ENCODE measurements around the gene NT5C1A. TPM values are rescaled to one million over a fixed set of nuclear protein-coding genes. Genes with fewer than 3 reads are reported as not detected.

NT5C1A gene
- total RNA-seq, result not detected in 2 replicates
- long read RNA-seq, result 0 reads

DNA sequence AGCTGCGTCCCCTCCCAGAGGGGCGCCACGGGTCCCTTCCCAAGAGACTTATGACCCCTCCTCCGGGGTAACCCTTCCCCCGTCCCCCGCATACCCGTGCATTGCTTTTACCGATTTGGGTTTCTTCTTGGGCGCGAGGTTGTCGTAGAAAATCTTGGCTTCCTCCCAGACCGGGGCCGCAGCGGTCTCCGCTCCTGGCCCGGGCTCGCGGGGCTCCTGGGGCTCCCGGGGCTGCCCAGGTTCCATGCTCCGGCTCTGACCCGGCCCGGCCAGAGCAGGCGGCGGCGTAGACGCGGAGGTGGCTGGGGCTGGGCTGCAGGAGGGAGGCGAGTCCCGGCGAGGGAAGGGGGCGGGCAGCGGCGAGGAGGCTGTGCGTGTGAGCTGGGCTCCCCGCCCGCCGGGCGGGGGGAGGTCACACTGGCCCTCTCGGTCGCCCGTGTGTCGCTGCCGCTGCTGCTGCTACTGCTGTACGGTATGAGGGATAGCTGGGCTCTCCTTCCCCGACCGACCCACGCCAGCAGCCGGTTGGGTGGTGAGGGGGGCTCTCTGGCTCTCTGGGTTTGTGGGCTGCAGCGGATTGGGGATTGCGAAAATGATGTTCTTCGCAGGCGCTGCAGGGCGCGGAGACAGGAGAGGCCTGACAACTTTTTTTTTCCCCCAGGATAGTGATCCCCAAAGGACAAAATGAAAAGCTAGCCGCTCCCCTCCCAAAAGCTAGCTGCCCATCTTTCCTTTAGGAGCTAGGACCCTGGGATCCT is at the start of gene NT5C1A:
Gene NT5C1A (minus strand): TSS at position 315 of the 758 bp plus-strand sequence. CDS start 69 bp downstream, at position 246.
- H3K36me3 Mint-ChIP-seq (ENCODE audit: insufficient read depth), result no peaks in the 10 kb centered on the region
- peaks cover 80% of the 10 kb centered on the region for H3K27me3 Mint-ChIP-seq
- H3K27ac Mint-ChIP-seq, result no peak within 1 kb of the TSS
- no peaks in the 10 kb centered on the region for H3K9me3 Mint-ChIP-seq (ENCODE audit: low read depth)
- DNase-seq (ENCODE audit: low spot score, unreplicated experiment), result no peak
- TF ChIP-seq, protein P1, sequence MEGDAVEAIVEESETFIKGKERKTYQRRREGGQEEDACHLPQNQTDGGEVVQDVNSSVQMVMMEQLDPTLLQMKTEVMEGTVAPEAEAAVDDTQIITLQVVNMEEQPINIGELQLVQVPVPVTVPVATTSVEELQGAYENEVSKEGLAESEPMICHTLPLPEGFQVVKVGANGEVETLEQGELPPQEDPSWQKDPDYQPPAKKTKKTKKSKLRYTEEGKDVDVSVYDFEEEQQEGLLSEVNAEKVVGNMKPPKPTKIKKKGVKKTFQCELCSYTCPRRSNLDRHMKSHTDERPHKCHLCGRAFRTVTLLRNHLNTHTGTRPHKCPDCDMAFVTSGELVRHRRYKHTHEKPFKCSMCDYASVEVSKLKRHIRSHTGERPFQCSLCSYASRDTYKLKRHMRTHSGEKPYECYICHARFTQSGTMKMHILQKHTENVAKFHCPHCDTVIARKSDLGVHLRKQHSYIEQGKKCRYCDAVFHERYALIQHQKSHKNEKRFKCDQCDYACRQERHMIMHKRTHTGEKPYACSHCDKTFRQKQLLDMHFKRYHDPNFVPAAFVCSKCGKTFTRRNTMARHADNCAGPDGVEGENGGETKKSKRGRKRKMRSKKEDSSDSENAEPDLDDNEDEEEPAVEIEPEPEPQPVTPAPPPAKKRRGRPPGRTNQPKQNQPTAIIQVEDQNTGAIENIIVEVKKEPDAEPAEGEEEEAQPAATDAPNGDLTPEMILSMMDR (IDR thresholded peaks at IDR 0.05; ENCODE audit: unreplicated experiment), result no peak
- H3K4me3 Mint-ChIP-seq (ENCODE audit: low read depth), result peak within 1 kb of the TSS; percentile 57
- H3K4me1 Mint-ChIP-seq (ENCODE audit: low read depth), result no peaks in the 10 kb centered on the region

DNA sequence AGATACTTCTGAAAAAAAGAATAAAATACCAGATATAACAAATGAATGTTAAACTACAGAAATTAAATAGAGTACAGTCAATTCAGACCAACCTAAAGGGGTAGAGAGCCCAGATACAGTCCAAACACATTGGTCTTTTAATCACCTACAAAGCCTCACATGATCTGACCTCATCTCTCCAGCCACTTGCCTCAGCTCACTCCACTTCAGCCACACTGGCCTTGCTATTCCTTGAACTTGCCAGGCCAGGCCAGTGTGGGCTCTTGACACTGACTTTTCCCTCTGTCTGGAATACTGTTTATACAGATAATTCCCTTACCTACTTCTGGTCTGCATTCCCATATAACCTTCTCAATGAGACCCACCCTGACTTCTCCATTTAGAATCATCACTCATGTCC is 49.8 kb upstream of the NT5C1A start:
- TF ChIP-seq, protein P1 (IDR thresholded peaks at IDR 0.05; ENCODE audit: unreplicated experiment), result no peak
- no peak for DNase-seq (ENCODE audit: low spot score, unreplicated experiment)
- Mint-ChIP-seq H3K9me3 (ENCODE audit: low read depth) (no peaks in the 10 kb centered on the region), H3K4me1 (ENCODE audit: low read depth) (no peaks in the 10 kb centered on the region), H3K27me3 (peaks cover 82% of the 10 kb centered on the region), H3K4me3 (ENCODE audit: low read depth) (no peak overlapping the region), H3K27ac (no peak overlapping the region), H3K36me3 (ENCODE audit: insufficient read depth) (no peaks in the 10 kb centered on the region)

DNA sequence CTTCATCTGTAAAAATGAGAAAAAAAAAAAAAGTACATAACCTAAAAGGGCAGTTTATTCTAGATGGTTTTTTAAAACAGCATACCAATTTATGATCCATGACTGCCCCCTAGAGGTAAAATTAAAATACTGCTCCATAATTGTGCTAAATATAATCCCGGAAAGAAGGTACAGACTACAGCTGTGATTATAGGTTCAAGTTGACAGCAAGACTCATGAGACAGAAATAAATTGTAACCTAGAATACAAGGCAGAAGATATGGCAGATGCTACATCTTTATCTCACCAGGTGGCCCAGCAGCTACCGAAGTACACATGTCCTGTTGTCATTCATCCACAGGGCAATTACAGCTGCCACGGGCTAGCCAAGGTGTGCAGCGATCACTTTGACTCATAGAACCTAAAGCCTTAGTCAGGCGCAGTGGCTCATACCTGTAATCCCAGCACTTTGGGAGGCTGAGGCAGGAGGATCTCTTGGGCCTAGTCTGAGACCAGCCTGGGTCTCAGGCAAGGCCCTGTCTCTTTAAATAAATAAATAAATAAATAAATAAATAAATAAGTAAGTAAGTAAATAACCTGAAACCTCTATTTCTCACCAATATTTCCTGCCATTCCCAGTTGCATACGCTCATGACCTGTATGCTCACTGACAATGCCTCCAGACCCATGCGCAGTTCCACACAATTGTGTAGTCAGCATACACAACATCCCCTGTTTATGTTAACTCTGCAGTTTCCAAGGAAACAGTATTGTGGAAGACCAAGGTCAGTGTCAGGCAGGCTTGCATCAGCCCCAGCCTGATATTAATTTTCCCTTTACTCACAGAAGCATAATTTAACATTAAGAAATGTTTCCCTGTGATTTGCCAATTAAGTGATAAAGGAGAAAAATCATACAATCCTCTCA is 48.4 kb upstream of the NT5C1A start:
- Mint-ChIP-seq H3K27ac (no peak overlapping the region), H3K36me3 (ENCODE audit: insufficient read depth) (no peaks in the 10 kb centered on the region), H3K9me3 (ENCODE audit: low read depth) (no peaks in the 10 kb centered on the region), H3K4me3 (ENCODE audit: low read depth) (no peak overlapping the region), H3K27me3 (peaks cover 77% of the 10 kb centered on the region), H3K4me1 (ENCODE audit: low read depth) (no peaks in the 10 kb centered on the region)
- TF ChIP-seq, protein P1 (IDR thresholded peaks at IDR 0.05; ENCODE audit: unreplicated experiment), result peak; percentile 82
- DNase-seq (ENCODE audit: low spot score, unreplicated experiment), result no peak

DNA sequence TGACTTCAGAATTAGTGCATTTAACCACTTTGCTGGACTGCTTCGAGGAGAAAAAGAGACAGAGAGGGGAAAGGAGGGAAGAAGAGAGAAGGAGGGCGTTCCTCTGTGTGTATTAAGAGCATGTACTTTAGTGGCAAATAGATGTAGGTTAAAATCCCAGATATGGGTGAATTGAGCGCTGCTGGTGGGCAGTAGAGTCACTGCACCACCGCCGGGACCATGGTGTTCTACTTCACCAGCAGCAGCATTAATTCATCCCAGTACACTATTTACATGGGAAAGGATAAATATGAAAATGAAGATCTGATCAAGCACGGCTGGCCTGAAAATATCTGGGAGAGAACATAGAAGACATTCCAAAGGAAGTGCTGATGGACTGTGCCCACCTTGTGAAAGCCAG is 45.9 kb upstream of the NT5C1A start:
- peaks cover 77% of the 10 kb centered on the region for H3K27me3 Mint-ChIP-seq
- TF ChIP-seq, protein P1 (IDR thresholded peaks at IDR 0.05; ENCODE audit: unreplicated experiment), result no peak
- H3K4me3 Mint-ChIP-seq (ENCODE audit: low read depth), result no peak overlapping the region
- H3K36me3 Mint-ChIP-seq (ENCODE audit: insufficient read depth), result no peaks in the 10 kb centered on the region
- H3K4me1 Mint-ChIP-seq (ENCODE audit: low read depth), result no peaks in the 10 kb centered on the region
- H3K9me3 Mint-ChIP-seq (ENCODE audit: low read depth), result no peaks in the 10 kb centered on the region
- no peak overlapping the region for H3K27ac Mint-ChIP-seq
- DNase-seq (ENCODE audit: low spot score, unreplicated experiment), result no peak

DNA sequence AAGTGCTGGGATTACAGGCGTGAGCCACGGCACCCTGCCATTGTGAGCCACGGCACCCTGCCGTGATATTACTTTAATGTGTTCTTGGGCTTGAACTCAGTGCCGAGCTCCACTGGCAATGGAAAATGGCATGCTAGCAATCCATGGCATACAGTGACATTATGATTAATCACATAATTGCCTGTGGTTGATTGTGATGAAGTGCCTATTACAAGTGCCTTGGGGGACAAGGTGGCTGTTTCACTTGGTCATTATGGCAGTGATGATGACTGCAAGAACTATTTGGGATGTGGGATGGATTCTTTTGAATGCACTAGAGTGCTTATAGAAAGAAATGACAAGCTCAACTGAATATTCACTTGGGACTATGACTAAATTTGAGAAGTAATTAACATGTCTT is 41.6 kb upstream of the NT5C1A start:
- Mint-ChIP-seq H3K9me3 (ENCODE audit: low read depth) (no peaks in the 10 kb centered on the region), H3K4me3 (ENCODE audit: low read depth) (no peak overlapping the region), H3K4me1 (ENCODE audit: low read depth) (peaks cover 5% of the 10 kb centered on the region), H3K27me3 (peaks cover 68% of the 10 kb centered on the region), H3K27ac (no peak overlapping the region), H3K36me3 (ENCODE audit: insufficient read depth) (no peaks in the 10 kb centered on the region)
- TF ChIP-seq, protein P1 (IDR thresholded peaks at IDR 0.05; ENCODE audit: unreplicated experiment), result no peak
- DNase-seq (ENCODE audit: low spot score, unreplicated experiment), result no peak
